ENCODE measurements around the gene CD6. TPM values are rescaled to one million over a fixed set of nuclear protein-coding genes. Genes with fewer than 3 reads are reported as not detected.

Gene CD6
- total and polyA plus RNA-seq, 3 donors from 2014 or later: 0.87 to 3.1 (median 1.6) TPM

- DNase-seq: no peak
- Histone ChIP-seq H3K27ac (no peak overlapping the region), H3K4me3 (no peak overlapping the region), H3K27me3 (no peaks in the 10 kb centered on the region), H3K9me3 (no peaks in the 10 kb centered on the region), H3K36me3 (ENCODE audit: low read depth, missing control alignments) (no peaks in the 10 kb centered on the region), H3K4me1 (no peaks in the 10 kb centered on the region)
- WGBS, 2 donors: 67 to 86% methylated on average over 30 to 55 of the region's 57 CpGs
- TF ChIP-seq, protein P1, sequence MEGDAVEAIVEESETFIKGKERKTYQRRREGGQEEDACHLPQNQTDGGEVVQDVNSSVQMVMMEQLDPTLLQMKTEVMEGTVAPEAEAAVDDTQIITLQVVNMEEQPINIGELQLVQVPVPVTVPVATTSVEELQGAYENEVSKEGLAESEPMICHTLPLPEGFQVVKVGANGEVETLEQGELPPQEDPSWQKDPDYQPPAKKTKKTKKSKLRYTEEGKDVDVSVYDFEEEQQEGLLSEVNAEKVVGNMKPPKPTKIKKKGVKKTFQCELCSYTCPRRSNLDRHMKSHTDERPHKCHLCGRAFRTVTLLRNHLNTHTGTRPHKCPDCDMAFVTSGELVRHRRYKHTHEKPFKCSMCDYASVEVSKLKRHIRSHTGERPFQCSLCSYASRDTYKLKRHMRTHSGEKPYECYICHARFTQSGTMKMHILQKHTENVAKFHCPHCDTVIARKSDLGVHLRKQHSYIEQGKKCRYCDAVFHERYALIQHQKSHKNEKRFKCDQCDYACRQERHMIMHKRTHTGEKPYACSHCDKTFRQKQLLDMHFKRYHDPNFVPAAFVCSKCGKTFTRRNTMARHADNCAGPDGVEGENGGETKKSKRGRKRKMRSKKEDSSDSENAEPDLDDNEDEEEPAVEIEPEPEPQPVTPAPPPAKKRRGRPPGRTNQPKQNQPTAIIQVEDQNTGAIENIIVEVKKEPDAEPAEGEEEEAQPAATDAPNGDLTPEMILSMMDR (IDR thresholded peaks at IDR 0.05): no peak
- no peak for TF ChIP-seq POLR2A (IDR thresholded peaks at IDR 0.05)
- intact Hi-C loops (cut with DNase I; ENCODE audit: low total_unique reads): no loop called here
Observed at GRCh38 chr11:60934124-60934789, 37.2 kb upstream of the CD6 start.

- H3K4me1 ChIP-seq: no peaks in the 10 kb centered on the region
- H3K36me3 ChIP-seq (ENCODE audit: low read depth, missing control alignments): no peaks in the 10 kb centered on the region
- DNase-seq: no peak
- no peak overlapping the region for H3K4me3 ChIP-seq
- H3K27ac ChIP-seq: no peak overlapping the region
- no peaks in the 10 kb centered on the region for H3K27me3 ChIP-seq
- intact Hi-C loops (cut with DNase I; ENCODE audit: low total_unique reads): no loop called here
- H3K9me3 ChIP-seq: no peaks in the 10 kb centered on the region
- TF ChIP-seq, protein P1 (IDR thresholded peaks at IDR 0.05): no peak
- no peak for TF ChIP-seq POLR2A (IDR thresholded peaks at IDR 0.05)
- WGBS, 2 donors: 77 to 80% methylated on average over 14 to 21 of the region's 21 CpGs
Observed at GRCh38 chr11:60934790-60935605, 36.5 kb upstream of the CD6 start.

- Histone ChIP-seq H3K4me1 (no peaks in the 10 kb centered on the region), H3K27ac (no peak overlapping the region), H3K36me3 (ENCODE audit: low read depth, missing control alignments) (no peaks in the 10 kb centered on the region), H3K4me3 (no peak overlapping the region), H3K9me3 (no peaks in the 10 kb centered on the region), H3K27me3 (no peaks in the 10 kb centered on the region)
- DNase-seq: no peak
- 92 to 95% methylated on average over 18 to 26 of the region's 27 CpGs for WGBS, 2 donors
- intact Hi-C loops (cut with DNase I; ENCODE audit: low total_unique reads): no loop called here
- TF ChIP-seq, protein P1 (IDR thresholded peaks at IDR 0.05): no peak
- no peak for TF ChIP-seq POLR2A (IDR thresholded peaks at IDR 0.05)
Observed at GRCh38 chr11:60935676-60936442, 35.6 kb upstream of the CD6 start.

DNA sequence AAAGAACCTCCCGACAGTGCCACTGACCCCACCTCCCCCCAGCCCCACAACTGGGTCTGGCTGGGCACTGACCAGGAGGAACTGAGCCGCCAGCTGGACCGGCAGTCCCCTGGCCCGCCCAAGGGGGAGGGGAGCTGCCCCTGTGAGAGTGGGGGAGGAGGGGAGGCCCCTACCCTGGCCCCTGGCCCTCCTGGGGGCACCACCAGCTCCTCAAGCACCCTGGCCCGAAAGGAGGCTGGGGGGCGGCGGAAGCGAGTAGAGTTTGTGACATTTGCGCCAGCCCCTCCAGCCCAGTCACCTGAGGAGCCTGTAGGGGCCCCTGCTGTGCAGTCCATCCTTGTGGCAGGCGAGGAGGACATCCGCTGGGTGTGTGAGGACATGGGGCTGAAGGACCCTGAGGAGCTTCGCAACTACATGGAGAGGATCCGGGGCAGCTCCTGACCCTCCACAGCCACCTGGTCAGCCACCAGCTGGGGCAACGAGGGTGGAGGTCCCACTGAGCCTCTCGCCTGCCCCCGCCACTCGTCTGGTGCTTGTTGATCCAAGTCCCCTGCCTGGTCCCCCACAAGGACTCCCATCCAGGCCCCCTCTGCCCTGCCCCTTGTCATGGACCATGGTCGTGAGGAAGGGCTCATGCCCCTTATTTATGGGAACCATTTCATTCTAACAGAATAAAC is 34.9 kb upstream of the CD6 start:
- Histone ChIP-seq H3K4me3 (no peak overlapping the region), H3K27ac (no peak overlapping the region), H3K36me3 (ENCODE audit: low read depth, missing control alignments) (no peaks in the 10 kb centered on the region), H3K4me1 (no peaks in the 10 kb centered on the region), H3K9me3 (no peaks in the 10 kb centered on the region), H3K27me3 (no peaks in the 10 kb centered on the region)
- 91 to 93% methylated on average over 5 to 18 of the region's 18 CpGs for WGBS, 2 donors
- intact Hi-C loops (cut with DNase I; ENCODE audit: low total_unique reads): no loop called here
- TF ChIP-seq, protein P1 (IDR thresholded peaks at IDR 0.05): no peak
- TF ChIP-seq POLR2A (IDR thresholded peaks at IDR 0.05): no peak
- no peak for DNase-seq
